Cardiac fibroblast (primary cell): ENCODE data around the gene MT1A.

Experiments
- DNase-seq, 2 donors: peaks; one replicate each; pipeline versions ENCODE4 v3.0.0 to v3.0.0-alpha.2; 2010; ENCODE audit warnings: low read depth in 2 of 2
- H3K4me3 ChIP-seq, 2 donors: replicated peaks in 1 of 2; 1 replicate in 1 of 2; 2 replicates in 1 of 2; pipeline ENCODE4 v1.5.1; 2011; ENCODE audit warnings: low read depth in 2 of 2, low read length in 2 of 2, mild to moderate bottlenecking in 2 of 2, moderate library complexity in 1 of 2
- CTCF ChIP-seq: IDR thresholded peaks from one replicate; pipeline ENCODE4 v1.5.1; 2011; ENCODE audit warnings: low read depth, mild to moderate bottlenecking, low read length, inconsistent platforms

The MT1A gene

GRCh38 chr16:56643833-56644232 lies 5.4 kb downstream of the MT1A start:
- peak overlapping the region in 1 of 2 donors; percentile 45 for H3K4me3 ChIP-seq
- TF ChIP-seq CTCF: no peak

GRCh38 chr16:56645311-56645710 lies 6.8 kb downstream of the MT1A start:
- TF ChIP-seq CTCF: no peak
- H3K4me3 ChIP-seq: no peak overlapping the region
- no peak for DNase-seq

More at GRCh38 chr16:56643833-56644232, 5.4 kb downstream of the MT1A start:
- no peak for DNase-seq

GRCh38 chr16:56645838-56646237 lies 7.4 kb downstream of the MT1A start:
- no peak for TF ChIP-seq CTCF
- H3K4me3 ChIP-seq: no peak overlapping the region
- DNase-seq: no peak

GRCh38 chr16:56647641-56648431 lies 9.4 kb downstream of the MT1A start:
- H3K4me3 ChIP-seq: no peak overlapping the region
- no peak for DNase-seq
- no peak for TF ChIP-seq CTCF

- no peak for TF ChIP-seq CTCF
- no peak for DNase-seq
- no peak overlapping the region for H3K4me3 ChIP-seq
Measured at GRCh38 chr16:56649271-56649670, 10.8 kb downstream of the MT1A start.

- TF ChIP-seq CTCF: no peak
- no peak overlapping the region for H3K4me3 ChIP-seq
- DNase-seq: no peak
Measured at GRCh38 chr16:56649820-56650219, 11.4 kb downstream of the MT1A start.

GRCh38 chr16:56651586-56651985 lies 13.1 kb downstream of the MT1A start, which contains the start of gene MT1B:
MT1B (plus strand) TSS chr16:56651886; CDS start chr16:56651954, 68 bp downstream.
- no peak within 1 kb of the TSS for H3K4me3 ChIP-seq
- TF ChIP-seq CTCF: no peak
- no peak for DNase-seq
